Subcutaneous abdominal adipose tissue (tissue), 5 donors: ENCODE results near the gene CEP89.

Source experiments
- H3K27ac ChIP-seq: one replicate; pipeline ENCODE4 v1.7.0; 2013; ENCODE audit warnings: low read depth, mild to moderate bottlenecking, inconsistent platforms, low read length, moderate library complexity
- H3K27me3 ChIP-seq, 5 donors: one replicate each; pipeline ENCODE4 v1.7.0; 2013; ENCODE audit warnings: low read length in 5 of 5, inconsistent platforms in 1 of 5; ENCODE audit not compliant: control insufficient read depth in 5 of 5, insufficient read depth in 4 of 5
- H3K36me3 ChIP-seq, 5 donors: one replicate each; pipeline ENCODE4 v1.7.0; 2013; ENCODE audit warnings: low read length in 5 of 5; ENCODE audit not compliant: control insufficient read depth in 5 of 5, insufficient read depth in 5 of 5
- H3K4me1 ChIP-seq, 5 donors: one replicate each; pipeline ENCODE4 v1.7.0; 2013; ENCODE audit warnings: low read length in 5 of 5, mild to moderate bottlenecking in 3 of 5, moderate library complexity in 1 of 5; ENCODE audit not compliant: control insufficient read depth in 5 of 5, insufficient read depth in 5 of 5
- H3K4me3 ChIP-seq, 5 donors: one replicate each; pipeline ENCODE4 v1.7.0; 2013; ENCODE audit warnings: low read length in 5 of 5, low read depth in 1 of 5
- H3K9ac ChIP-seq, 5 donors: one replicate each; pipeline ENCODE4 v1.7.0; 2013; ENCODE audit warnings: low read length in 5 of 5, mild to moderate bottlenecking in 4 of 5, moderate library complexity in 3 of 5
- H3K9me3 ChIP-seq, 5 donors: one replicate each; pipeline ENCODE4 v1.7.0; 2013; ENCODE audit warnings: low read length in 5 of 5; ENCODE audit not compliant: control insufficient read depth in 5 of 5
- donor health status: healthy.
- donor health status: healthy.
- donor health status: healthy.
- donor health status: healthy.
- donor health status: healthy.

The CEP89 gene

GRCh38 chr19:32924200-32924599 is 47.6 kb downstream of the CEP89 start:
- Histone ChIP-seq H3K4me1 (no peaks in the 10 kb centered on the region), H3K9ac (no peak overlapping the region), H3K36me3 (peaks cover 6 to 62% (median 51%) of the 10 kb centered on the region in 5 donors), H3K4me3 (no peak overlapping the region), H3K27ac (no peak overlapping the region), H3K9me3 (peaks cover 0 to 7% (median 4%) of the 10 kb centered on the region in 5 donors), H3K27me3 (no peaks in the 10 kb centered on the region)

- H3K27me3 ChIP-seq = no peaks in the 10 kb centered on the region
- H3K4me3 ChIP-seq = no peak overlapping the region
These were observed 50.1 kb downstream of the CEP89 start for GRCh38 chr19:32921624-32922023.

GRCh38 chr19:32919365-32919764 is 52.4 kb downstream of the CEP89 start:
- Histone ChIP-seq H3K36me3 (peaks cover 7 to 68% (median 51%) of the 10 kb centered on the region in 5 donors), H3K27ac (no peak overlapping the region), H3K9me3 (no peaks in the 10 kb centered on the region), H3K4me1 (no peaks in the 10 kb centered on the region), H3K9ac (no peak overlapping the region), H3K27me3 (no peaks in the 10 kb centered on the region), H3K4me3 (no peak overlapping the region)

More at GRCh38 chr19:32921624-32922023, 50.1 kb downstream of the CEP89 start:
- H3K9ac ChIP-seq = no peak overlapping the region
- no peaks in the 10 kb centered on the region for H3K4me1 ChIP-seq
- no peak overlapping the region for H3K27ac ChIP-seq
- peaks cover 7 to 69% (median 55%) of the 10 kb centered on the region in 5 donors for H3K36me3 ChIP-seq
- no peaks in the 10 kb centered on the region for H3K9me3 ChIP-seq

GRCh38 chr19:32917616-32917996 is 54.2 kb downstream of the CEP89 start:
- H3K4me1 ChIP-seq = no peaks in the 10 kb centered on the region
- no peak overlapping the region for H3K27ac ChIP-seq
- no peaks in the 10 kb centered on the region for H3K27me3 ChIP-seq
- H3K9me3 ChIP-seq = no peaks in the 10 kb centered on the region
- H3K9ac ChIP-seq = no peak overlapping the region
- H3K4me3 ChIP-seq = no peak overlapping the region
- H3K36me3 ChIP-seq = peaks cover 3 to 59% (median 39%) of the 10 kb centered on the region in 5 donors

GRCh38 chr19:32916969-32917615 is 54.7 kb downstream of the CEP89 start:
- Histone ChIP-seq H3K9me3 (no peaks in the 10 kb centered on the region), H3K4me3 (no peak overlapping the region), H3K9ac (no peak overlapping the region), H3K27ac (no peak overlapping the region), H3K36me3 (peaks cover 3 to 56% (median 36%) of the 10 kb centered on the region in 5 donors), H3K4me1 (no peaks in the 10 kb centered on the region), H3K27me3 (no peaks in the 10 kb centered on the region)

GRCh38 chr19:32914879-32915660 is 56.7 kb downstream of the CEP89 start:
- Histone ChIP-seq H3K27me3 (no peaks in the 10 kb centered on the region), H3K4me1 (no peaks in the 10 kb centered on the region), H3K27ac (no peak overlapping the region), H3K36me3 (peaks cover 6 to 58% (median 31%) of the 10 kb centered on the region in 5 donors), H3K9ac (no peak overlapping the region), H3K9me3 (no peaks in the 10 kb centered on the region), H3K4me3 (no peak overlapping the region)

- peaks cover 3 to 65% (median 27%) of the 10 kb centered on the region in 5 donors for H3K36me3 ChIP-seq
- H3K4me3 ChIP-seq = no peak overlapping the region
- no peaks in the 10 kb centered on the region for H3K4me1 ChIP-seq
- no peak overlapping the region for H3K9ac ChIP-seq
- no peaks in the 10 kb centered on the region for H3K27me3 ChIP-seq
- H3K27ac ChIP-seq = no peak overlapping the region
- H3K9me3 ChIP-seq = no peaks in the 10 kb centered on the region
These were observed 60.3 kb downstream of the CEP89 start for GRCh38 chr19:32911467-32911866.

GRCh38 chr19:32910874-32911273 is 60.9 kb downstream of the CEP89 start:
- H3K9ac ChIP-seq = no peak overlapping the region
- H3K27me3 ChIP-seq = no peaks in the 10 kb centered on the region
- H3K36me3 ChIP-seq = peaks cover 3 to 62% (median 27%) of the 10 kb centered on the region in 5 donors
- no peaks in the 10 kb centered on the region for H3K4me1 ChIP-seq
- peaks cover 0 to 4% (median under 1%) of the 10 kb centered on the region in 5 donors for H3K9me3 ChIP-seq
- no peak overlapping the region for H3K27ac ChIP-seq
- H3K4me3 ChIP-seq = no peak overlapping the region

- no peaks in the 10 kb centered on the region for H3K4me1 ChIP-seq
- H3K4me3 ChIP-seq = no peak overlapping the region
- H3K27me3 ChIP-seq = no peaks in the 10 kb centered on the region
- H3K9ac ChIP-seq = no peak overlapping the region
- H3K36me3 ChIP-seq = peaks cover 3 to 58% (median 27%) of the 10 kb centered on the region in 5 donors
- H3K9me3 ChIP-seq = peaks cover 0 to 10% (median 4%) of the 10 kb centered on the region in 5 donors
- no peak overlapping the region for H3K27ac ChIP-seq
These were observed 61.7 kb downstream of the CEP89 start for GRCh38 chr19:32910094-32910493.

- peaks cover 3 to 50% (median 25%) of the 10 kb centered on the region in 5 donors for H3K36me3 ChIP-seq
These were observed 62.5 kb downstream of the CEP89 start for GRCh38 chr19:32909257-32909656.

More at GRCh38 chr19:32909257-32909656, 62.5 kb downstream of the CEP89 start:
- Histone ChIP-seq H3K9me3 (peaks cover 0 to 10% (median 4%) of the 10 kb centered on the region in 5 donors), H3K9ac (no peak overlapping the region), H3K4me1 (no peaks in the 10 kb centered on the region), H3K27me3 (no peaks in the 10 kb centered on the region), H3K27ac (no peak overlapping the region), H3K4me3 (no peak overlapping the region)
